ENCODE results near the gene SLBP. TPM values are rescaled to one million over a fixed set of nuclear protein-coding genes. Genes with fewer than 3 reads are reported as not detected.
"Not testable (repeated sequence)": the region's sequence is repeated elsewhere in the genome, so short reads cannot be mapped to it uniquely, and the experiment has no call there.

Gene SLBP
- polyA plus RNA-seq, 3 donors from 2014 or later = 59.0 to 71.6 (median 61.7) TPM

DNA sequence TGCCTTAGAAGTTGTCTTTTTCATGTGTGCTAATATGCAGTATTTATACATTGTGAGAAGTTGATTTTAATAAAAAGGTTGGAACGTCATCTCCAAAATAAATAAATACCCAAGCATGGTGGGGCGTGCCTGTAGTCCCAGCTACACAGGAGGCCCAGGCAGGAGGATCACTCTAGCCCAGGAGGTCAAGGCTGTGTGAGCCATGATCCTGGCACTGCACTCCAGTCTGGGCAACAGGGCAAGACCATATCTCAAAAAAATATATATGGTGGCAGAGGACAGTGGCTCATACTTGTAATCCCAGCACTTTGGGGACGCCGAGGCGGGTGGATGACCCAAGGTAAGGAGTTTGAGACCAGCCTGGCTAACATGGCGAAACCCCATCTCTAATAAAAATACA is 6.4 kb downstream of the SLBP start:
- Mint-ChIP-seq H3K4me1 (peaks cover 23 to 44% of the 10 kb centered on the region in 2 donors), H3K27me3 (ENCODE audit: low read depth in 3 of 3) (no peaks in the 10 kb centered on the region), H3K9me3 (no peaks in the 10 kb centered on the region), H3K27ac (no peak overlapping the region), H3K36me3 (peaks cover 3 to 14% (median 5%) of the 10 kb centered on the region in 3 donors), H3K4me3 (no peak overlapping the region)
- DNase-seq = no peak

DNA sequence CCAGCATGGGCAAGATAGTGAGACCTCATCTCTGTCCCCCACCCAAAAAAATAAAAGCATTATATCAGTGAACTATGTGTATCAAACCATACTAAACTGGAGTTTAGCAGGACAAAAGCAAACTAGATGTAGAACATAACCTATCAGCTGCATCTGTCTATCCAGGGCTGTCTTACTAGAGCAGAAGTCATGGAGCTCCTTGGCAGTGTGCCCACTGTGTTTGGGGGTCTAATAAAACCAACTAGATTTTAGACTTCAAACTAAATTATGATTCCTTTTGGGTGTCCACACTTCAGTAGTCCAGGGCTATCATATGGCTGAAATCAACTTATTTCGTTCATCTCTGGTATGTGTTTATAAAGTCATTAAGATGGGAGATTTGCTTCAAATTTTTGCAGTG is 8.3 kb downstream of the SLBP start:
- H3K9me3 Mint-ChIP-seq = no peaks in the 10 kb centered on the region
- peaks cover 5 to 21% (median 9%) of the 10 kb centered on the region in 3 donors for H3K36me3 Mint-ChIP-seq
- H3K27me3 Mint-ChIP-seq (ENCODE audit: low read depth in 3 of 3) = no peaks in the 10 kb centered on the region
- H3K4me3 Mint-ChIP-seq = no peak overlapping the region
- H3K4me1 Mint-ChIP-seq = peaks cover 12 to 29% of the 10 kb centered on the region in 2 donors
- H3K27ac Mint-ChIP-seq = peak overlapping the region in 1 of 6 donors; percentile 34
- no peak for DNase-seq

DNA sequence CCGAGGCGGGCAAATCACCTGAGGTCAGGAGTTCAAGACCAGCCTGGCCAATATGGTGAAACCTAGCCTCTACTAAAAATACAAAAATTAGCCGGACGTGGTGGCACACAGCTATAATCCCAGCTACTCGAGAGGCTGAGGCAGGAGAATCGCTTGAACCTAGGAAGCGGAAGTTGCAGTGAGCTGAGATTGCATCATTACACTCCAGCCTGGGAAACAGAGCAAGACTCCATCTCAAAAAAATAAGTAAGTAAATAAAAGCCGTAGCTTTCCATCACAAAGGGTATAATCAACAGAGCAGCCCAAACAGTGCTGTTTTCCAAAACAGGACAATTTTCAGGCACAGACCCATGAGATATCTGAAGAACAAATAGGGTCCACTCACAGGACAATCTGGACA is 10.4 kb downstream of the SLBP start:
- not testable (repeated sequence) for H3K27ac Mint-ChIP-seq; H3K9me3 Mint-ChIP-seq; H3K27me3 Mint-ChIP-seq (ENCODE audit: low read depth in 3 of 3); H3K4me3 Mint-ChIP-seq; DNase-seq
- peaks cover 5 to 21% (median 9%) of the 10 kb centered on the region in 3 donors for H3K36me3 Mint-ChIP-seq
- peaks cover 4 to 20% of the 10 kb centered on the region in 2 donors for H3K4me1 Mint-ChIP-seq

DNA sequence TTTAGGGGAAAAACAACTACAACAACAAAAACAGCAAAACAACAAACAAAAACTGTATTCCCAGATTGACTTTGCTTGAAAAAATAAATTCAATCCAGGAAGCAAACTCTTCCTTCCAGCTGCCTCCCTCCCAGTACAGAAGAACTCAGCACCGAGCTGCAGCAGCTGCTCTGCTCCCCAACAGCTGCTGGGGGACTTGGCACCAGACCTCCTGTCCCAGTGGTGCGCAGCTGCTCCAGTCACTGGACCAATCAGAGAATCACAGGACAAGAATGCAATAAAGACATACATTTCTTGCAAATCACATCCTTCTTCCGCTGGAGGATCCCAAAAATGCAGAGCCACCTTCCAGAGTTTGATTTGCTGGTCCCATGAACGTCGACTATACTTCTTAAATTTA is 16.2 kb downstream of the SLBP start:
- no peak for DNase-seq
- peaks cover 11 to 27% (median 16%) of the 10 kb centered on the region in 3 donors for H3K36me3 Mint-ChIP-seq
- H3K27me3 Mint-ChIP-seq (ENCODE audit: low read depth in 3 of 3) = peaks cover 0 to 1% (median 0%) of the 10 kb centered on the region in 3 donors
- H3K27ac Mint-ChIP-seq = no peak overlapping the region
- H3K4me3 Mint-ChIP-seq = no peak overlapping the region
- no peaks in the 10 kb centered on the region for H3K4me1 Mint-ChIP-seq
- no peaks in the 10 kb centered on the region for H3K9me3 Mint-ChIP-seq

DNA sequence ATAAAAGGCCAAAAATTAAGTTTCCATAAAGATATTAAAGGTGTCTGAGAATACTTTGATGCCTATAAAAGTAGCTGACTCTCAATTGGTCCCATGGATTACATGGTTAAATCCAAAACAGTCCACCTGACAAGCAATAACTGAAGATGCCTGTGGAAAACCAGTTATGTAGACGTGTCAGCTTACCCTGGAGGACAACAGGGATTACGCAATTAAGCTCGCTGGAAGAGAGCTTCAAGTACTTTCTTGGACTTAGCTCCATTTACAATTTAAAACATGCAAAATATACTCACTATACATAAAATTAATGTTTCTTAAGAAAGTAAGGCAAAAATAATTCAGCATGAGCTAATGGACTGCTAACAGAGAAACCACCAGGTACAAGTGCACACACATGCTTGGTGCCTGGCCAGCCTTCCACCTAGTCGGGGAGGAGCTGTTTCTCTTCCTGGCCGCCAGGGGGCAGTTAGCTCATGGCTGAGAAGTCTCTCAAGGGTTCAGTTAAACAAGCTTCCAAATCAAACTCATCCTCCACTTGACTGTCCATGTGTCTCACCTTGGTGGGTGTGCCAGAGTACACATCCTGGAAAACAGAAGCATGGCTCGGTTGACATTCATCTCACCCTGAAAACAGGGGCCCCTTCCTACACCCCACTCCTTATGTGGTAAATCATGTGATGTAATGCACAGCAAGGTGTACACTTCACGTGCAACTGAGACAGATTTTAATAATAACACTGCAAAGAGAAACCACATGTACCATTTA is 18.8 kb downstream of the SLBP start:
- Mint-ChIP-seq H3K27ac (peak overlapping the region in 3 of 6 donors; percentile 32 to 55 (median 36)), H3K36me3 (peaks cover 5 to 23% (median 16%) of the 10 kb centered on the region in 3 donors), H3K9me3 (no peaks in the 10 kb centered on the region), H3K4me3 (peak overlapping the region in 1 of 5 donors; percentile 7), H3K27me3 (ENCODE audit: low read depth in 3 of 3) (peaks cover 0 to 4% (median 0%) of the 10 kb centered on the region in 3 donors), H3K4me1 (no peaks in the 10 kb centered on the region)
- peak; percentile 71 to 79 (median 74) for DNase-seq

DNA sequence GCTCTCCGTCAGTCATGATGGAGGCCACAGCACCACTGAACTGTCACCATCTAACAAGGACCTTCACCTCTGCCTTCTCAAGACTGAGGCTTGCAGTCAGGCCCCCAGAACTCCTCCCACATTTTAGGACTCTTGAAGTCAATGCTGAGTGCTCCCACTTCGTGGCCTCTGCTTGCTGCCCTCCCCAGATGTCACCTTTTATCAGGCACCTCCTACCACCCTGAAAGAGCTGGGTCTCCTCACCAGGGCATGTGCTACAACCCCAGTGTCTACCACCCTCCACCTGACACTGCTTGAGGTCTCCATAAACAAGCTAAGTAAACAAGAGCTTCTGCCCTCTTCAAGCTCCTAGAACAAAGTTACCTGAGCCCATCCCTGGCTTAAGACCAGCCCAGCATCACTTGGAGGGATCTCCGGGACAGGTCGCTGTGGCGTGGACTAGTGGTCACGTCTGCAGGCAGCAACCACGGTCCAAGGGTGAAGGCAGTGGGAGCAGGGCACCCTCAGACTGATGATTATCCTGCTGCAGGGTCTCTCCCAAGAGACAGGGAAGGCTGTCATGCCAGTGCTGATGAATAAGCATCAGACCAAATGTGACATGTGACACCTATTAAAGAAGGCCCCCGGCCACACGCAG is 20.3 kb downstream of the SLBP start:
- peaks cover 5 to 23% (median 16%) of the 10 kb centered on the region in 3 donors for H3K36me3 Mint-ChIP-seq
- no peaks in the 10 kb centered on the region for H3K4me1 Mint-ChIP-seq
- no peak overlapping the region for H3K4me3 Mint-ChIP-seq
- no peak for DNase-seq
- no peaks in the 10 kb centered on the region for H3K9me3 Mint-ChIP-seq
- peaks cover 0 to 4% (median 0%) of the 10 kb centered on the region in 3 donors for H3K27me3 Mint-ChIP-seq (ENCODE audit: low read depth in 3 of 3)
- no peak overlapping the region for H3K27ac Mint-ChIP-seq

DNA sequence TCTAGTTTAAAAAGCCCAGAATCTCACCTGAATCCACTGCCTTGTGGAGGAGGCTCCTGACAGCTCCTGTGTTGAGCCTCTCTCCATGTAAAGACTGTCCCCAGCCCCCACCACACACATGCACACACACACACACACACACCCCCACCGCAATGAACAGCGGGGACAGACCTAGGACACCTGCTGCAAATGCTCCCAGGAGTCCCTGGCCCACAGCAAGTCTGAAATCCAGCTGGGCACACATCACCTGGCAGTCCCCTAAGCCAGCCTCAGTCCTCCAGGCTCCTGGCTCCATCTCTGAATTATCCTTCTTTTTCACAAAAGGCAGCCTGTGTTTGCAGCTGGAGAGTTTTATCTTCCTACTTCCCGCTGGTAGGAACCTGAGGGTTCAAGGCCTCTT is 21.4 kb downstream of the SLBP start:
- Mint-ChIP-seq H3K36me3 (peaks cover 5 to 17% (median 10%) of the 10 kb centered on the region in 3 donors), H3K4me1 (no peaks in the 10 kb centered on the region), H3K4me3 (no peak overlapping the region), H3K9me3 (no peaks in the 10 kb centered on the region), H3K27ac (peak overlapping the region in 2 of 6 donors; percentile 62 to 66), H3K27me3 (ENCODE audit: low read depth in 3 of 3) (peaks cover 0 to 4% (median 0%) of the 10 kb centered on the region in 3 donors)
- no peak for DNase-seq

DNA sequence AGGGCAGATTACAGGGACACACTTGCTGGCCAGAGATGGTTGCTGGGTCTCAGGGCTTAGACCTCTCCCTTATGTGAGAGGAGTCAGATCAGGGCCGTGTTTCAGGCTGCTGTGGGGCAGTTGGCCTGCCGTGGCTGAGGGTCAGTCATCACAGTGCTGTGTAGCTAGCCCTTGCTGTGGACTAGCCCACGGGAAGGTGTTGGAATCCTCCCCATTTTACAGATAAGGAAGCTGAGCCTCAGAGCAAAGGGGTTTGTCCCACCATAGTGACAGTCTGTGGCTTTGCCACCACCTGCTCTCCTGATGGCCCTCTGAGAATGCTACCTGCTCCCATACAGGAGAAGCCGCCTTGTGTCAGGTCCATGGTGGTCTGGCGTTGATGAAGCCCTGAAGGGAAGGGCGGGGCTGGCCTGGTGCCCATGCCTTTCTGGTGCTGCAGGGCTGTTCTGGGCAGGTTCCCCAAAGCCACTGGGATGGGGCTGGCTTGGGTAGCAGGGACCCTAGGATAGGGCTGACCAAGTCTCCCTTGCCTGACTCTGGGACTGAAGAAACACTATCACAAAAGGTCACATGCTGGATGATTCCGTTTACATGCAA is 25.6 kb downstream of the SLBP start:
- no peak for DNase-seq
- H3K9me3 Mint-ChIP-seq = no peaks in the 10 kb centered on the region
- H3K27ac Mint-ChIP-seq = peak overlapping the region in 1 of 6 donors; percentile 36
- H3K4me3 Mint-ChIP-seq = peak overlapping the region in 4 of 5 donors; percentile 27 to 68 (median 46)
- peaks cover 10 to 13% of the 10 kb centered on the region in 2 donors for H3K4me1 Mint-ChIP-seq
- peaks cover 0 to 3% (median 0%) of the 10 kb centered on the region in 3 donors for H3K36me3 Mint-ChIP-seq
- peaks cover 6 to 7% (median 7%) of the 10 kb centered on the region in 3 donors for H3K27me3 Mint-ChIP-seq (ENCODE audit: low read depth in 3 of 3)

DNA sequence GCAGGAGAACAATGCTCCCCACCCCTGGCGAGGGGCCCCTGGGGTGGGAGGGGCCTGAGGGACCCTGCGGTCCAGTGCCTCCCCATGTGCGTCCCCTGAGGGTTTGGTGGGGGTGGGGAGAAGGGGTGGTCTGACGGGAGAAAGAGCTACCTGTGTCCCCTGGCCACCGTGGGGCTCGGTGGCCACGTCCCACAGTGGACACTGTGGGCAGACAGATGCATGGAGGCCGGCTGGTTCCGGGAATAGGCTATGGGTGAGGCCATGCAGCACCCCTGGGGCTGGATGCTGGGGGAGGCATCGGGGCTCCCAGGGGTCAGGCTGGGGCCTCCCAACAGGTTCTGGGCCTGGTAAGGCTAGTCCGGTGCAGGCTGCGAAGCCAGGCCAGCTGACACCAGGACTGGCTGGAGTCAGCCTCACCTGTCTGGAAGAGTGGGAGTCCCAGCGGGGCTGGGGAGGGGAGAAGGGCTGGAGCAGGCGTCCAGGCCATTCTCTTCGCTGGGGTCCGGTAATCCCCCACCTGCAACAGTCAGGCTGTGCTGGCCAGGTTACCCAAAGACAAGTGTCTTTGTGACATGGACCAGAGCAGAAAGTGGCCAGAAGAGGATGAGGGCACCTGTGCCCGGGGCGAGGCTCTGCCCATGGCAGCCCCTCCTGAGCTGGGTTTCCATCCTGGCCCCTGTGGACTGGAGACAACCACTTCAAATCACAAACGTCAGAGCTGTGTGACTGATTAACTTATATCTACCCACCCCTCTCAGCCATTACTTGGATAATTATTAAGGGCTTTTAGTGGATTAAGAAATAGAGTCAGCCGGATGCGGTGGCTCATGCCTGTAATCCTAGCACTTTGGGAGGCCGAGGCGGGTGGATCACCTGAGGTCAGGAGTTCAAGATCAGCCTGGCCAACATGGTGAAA is 26.6 kb downstream of the SLBP start:
- Mint-ChIP-seq H3K36me3 (peaks cover 0 to 1% (median 0%) of the 10 kb centered on the region in 3 donors), H3K4me3 (peak overlapping the region in 1 of 5 donors; percentile 49), H3K27ac (no peak overlapping the region), H3K4me1 (peaks cover 10 to 13% of the 10 kb centered on the region in 2 donors), H3K27me3 (ENCODE audit: low read depth in 3 of 3) (peaks cover 6 to 7% (median 7%) of the 10 kb centered on the region in 3 donors), H3K9me3 (no peaks in the 10 kb centered on the region)
- no peak for DNase-seq

DNA sequence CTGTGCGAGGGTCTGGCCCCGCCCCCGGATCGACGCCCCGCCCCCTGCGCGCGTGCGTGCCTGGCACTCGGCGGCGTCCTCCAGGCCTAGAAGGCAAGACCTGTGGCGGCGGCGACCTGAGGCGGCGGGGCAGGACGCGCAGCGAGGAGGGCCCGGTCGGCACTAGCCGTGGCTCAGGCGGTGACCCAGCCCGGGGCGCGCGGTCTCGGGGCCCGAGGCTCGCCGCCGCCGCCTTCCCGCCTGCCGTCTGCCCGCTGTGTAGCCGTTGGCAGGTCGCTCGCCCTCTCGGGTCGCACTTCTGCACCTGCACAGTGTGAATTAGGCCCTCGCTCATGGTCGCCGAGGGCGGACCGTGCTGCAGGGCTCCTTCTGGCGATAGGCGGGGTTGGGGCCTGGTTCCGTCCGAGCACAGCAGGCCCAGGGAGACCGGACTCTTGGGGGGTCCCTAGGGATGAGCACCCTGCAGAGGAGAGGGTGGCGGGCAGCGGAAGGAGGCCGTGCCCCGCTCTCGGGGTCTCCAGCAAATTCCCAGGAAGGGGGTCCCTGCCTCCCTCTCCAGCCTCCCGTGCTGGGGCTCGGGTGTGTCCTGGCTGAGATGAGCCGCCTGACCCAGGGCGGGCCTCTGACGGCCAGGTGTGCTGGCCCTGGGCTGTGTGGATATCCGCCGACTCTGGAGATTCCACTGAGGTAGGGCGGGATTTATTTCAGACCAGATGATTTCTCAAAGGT is 27.4 kb downstream of the SLBP start:
- Mint-ChIP-seq H3K36me3 (no peaks in the 10 kb centered on the region), H3K4me3 (peak overlapping the region; percentile 55 to 77 (median 63)), H3K27ac (no peak overlapping the region), H3K9me3 (no peaks in the 10 kb centered on the region), H3K27me3 (ENCODE audit: low read depth in 3 of 3) (peaks cover 6 to 7% (median 7%) of the 10 kb centered on the region in 3 donors), H3K4me1 (peaks cover 10 to 13% of the 10 kb centered on the region in 2 donors)
- no peak for DNase-seq

DNA sequence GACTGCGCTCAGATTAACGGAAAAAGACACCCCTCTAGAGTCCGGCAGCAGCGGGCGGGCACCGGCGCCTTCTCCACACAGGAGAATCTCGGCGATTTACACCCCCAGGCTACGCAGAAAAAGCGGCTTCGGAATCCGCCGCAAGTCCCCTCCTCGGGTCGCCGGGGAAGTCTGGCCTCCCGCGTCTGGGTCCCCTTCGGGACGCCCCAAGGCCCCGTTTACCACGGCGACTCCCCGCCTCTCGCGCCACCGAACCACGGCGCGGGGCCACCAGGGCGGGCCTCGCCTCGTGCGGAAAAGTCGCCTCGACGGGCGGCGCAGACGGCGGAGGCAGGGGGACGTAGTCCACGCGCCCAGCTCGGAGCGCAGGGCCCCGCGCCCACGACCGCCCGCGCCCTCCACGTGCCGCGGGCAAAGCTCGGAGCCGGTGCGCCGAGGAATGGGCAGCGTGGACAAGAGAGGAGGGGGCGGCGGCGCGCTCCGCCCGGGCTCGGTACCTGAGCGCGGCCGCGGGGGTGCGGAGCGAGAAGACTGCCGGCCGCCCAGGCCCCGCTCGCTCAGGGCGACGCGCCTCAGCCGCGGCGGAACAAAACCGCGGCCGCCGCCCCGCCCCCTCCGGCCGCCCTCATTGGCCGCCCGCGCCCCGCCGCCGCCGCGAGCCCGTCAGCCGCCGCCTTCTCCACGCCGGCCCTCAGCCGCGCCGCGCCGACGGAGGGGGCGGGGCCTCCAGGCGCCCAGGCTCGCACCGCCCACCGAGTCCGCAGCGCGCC is 28.2 kb downstream of the SLBP start, which contains the start of gene FAM53A:
FAM53A (minus strand) TSS at position 578 of the 770 bp plus-strand sequence. CDS start 15,572 bp downstream, outside the sequence.
- Mint-ChIP-seq H3K36me3 (no peaks in the 10 kb centered on the region), H3K27ac (peak within 1 kb of the TSS; percentile 86 to 94 (median 92)), H3K4me1 (peaks cover 10 to 13% of the 10 kb centered on the region in 2 donors), H3K9me3 (no peaks in the 10 kb centered on the region), H3K27me3 (ENCODE audit: low read depth in 3 of 3) (peaks cover 4 to 7% (median 6%) of the 10 kb centered on the region in 3 donors), H3K4me3 (peak within 1 kb of the TSS; percentile 89 to 95 (median 91))
- DNase-seq = peak; percentile 93 to 95 (median 94)

DNA sequence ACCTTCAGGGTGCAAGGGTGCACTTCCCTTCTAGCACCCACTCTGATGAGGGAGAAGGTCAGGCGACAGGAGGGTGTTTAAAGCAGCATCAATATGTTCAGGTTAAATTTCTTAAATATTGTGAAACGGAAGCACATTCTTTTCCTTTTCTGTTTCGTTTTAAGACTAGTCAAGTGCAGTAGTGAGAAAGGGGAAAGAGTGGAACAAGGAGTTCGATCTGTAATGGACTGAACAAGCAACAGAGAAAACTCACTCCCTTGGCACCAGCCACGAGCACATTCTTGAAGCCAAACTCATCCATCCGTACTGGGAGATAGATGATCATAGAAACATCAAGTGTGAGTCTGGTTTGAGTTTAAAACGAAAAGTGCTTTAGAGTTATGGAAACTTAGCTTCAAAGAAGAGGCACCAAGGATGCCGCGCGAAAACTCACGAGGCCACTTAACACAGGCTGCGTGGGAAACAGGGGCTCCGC is 28.8 kb downstream of the SLBP start:
- H3K27ac Mint-ChIP-seq = peak overlapping the region; percentile 86 to 94 (median 92)
- H3K36me3 Mint-ChIP-seq = no peaks in the 10 kb centered on the region
- peak in 1 of 3 donors; percentile 5 for DNase-seq
- H3K4me1 Mint-ChIP-seq = peaks cover 10 to 13% of the 10 kb centered on the region in 2 donors
- H3K9me3 Mint-ChIP-seq = no peaks in the 10 kb centered on the region
- peaks cover 4 to 7% (median 6%) of the 10 kb centered on the region in 3 donors for H3K27me3 Mint-ChIP-seq (ENCODE audit: low read depth in 3 of 3)
- peak overlapping the region; percentile 89 to 95 (median 91) for H3K4me3 Mint-ChIP-seq
